GM06990 (cell line): ENCODE measurements around the gene ZNF592.

ENCODE experiments used
- DNase-seq: peaks from one replicate; pipeline ENCODE4 v3.0.0-alpha.2; 2011; ENCODE audit not compliant: insufficient read length; ENCODE audit errors: extremely low read depth
- H3K27me3 ChIP-seq: replicated peaks from 2 replicates; pipeline ENCODE4 v1.6.0; 2011; ENCODE audit warnings: low read length; ENCODE audit not compliant: control insufficient read depth, insufficient read depth
- H3K36me3 ChIP-seq: 2 replicates; pipeline ENCODE4 v1.5.1; 2011; ENCODE audit warnings: low read length; ENCODE audit not compliant: control insufficient read depth, insufficient read depth
- H3K4me3 ChIP-seq: replicated peaks from 2 replicates; pipeline ENCODE4 v1.5.1; 2011; ENCODE audit warnings: low read depth, mild to moderate bottlenecking, control low read depth, low read length
- TF ChIP-seq, protein P1 (sequence below): IDR thresholded peaks from 2 replicates; pipeline ENCODE4 v1.5.1; 2011; ENCODE audit warnings: low read length, control low read depth, mild to moderate bottlenecking, inconsistent platforms; ENCODE audit not compliant: insufficient read depth, poor library complexity, severe bottlenecking

The ZNF592 gene

DNA sequence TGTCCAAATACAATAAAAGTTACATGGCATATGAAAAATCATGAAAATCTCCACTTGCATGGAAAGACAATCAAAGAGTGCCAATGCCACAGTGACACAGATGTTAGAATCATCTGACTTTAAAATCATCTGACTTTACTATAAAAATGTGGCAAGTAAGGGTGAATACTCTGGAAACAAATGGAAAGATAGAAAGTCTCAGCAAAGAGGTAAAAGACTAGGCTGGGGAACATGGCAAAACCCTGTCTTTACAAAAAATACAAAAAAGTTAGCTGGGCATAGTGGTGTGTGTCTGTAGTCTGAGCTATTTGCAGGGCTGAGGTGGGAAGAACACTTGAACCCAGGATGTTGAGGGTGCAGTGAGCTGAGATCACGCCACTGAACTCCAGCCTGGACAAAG lies 97.9 kb downstream of the ZNF592 start:
- Histone ChIP-seq H3K27me3 (no peaks in the 10 kb centered on the region), H3K36me3 (no peaks in the 10 kb centered on the region), H3K4me3 (no peak overlapping the region)
- TF ChIP-seq, protein P1, sequence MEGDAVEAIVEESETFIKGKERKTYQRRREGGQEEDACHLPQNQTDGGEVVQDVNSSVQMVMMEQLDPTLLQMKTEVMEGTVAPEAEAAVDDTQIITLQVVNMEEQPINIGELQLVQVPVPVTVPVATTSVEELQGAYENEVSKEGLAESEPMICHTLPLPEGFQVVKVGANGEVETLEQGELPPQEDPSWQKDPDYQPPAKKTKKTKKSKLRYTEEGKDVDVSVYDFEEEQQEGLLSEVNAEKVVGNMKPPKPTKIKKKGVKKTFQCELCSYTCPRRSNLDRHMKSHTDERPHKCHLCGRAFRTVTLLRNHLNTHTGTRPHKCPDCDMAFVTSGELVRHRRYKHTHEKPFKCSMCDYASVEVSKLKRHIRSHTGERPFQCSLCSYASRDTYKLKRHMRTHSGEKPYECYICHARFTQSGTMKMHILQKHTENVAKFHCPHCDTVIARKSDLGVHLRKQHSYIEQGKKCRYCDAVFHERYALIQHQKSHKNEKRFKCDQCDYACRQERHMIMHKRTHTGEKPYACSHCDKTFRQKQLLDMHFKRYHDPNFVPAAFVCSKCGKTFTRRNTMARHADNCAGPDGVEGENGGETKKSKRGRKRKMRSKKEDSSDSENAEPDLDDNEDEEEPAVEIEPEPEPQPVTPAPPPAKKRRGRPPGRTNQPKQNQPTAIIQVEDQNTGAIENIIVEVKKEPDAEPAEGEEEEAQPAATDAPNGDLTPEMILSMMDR: no peak
- DNase-seq: no peak

DNA sequence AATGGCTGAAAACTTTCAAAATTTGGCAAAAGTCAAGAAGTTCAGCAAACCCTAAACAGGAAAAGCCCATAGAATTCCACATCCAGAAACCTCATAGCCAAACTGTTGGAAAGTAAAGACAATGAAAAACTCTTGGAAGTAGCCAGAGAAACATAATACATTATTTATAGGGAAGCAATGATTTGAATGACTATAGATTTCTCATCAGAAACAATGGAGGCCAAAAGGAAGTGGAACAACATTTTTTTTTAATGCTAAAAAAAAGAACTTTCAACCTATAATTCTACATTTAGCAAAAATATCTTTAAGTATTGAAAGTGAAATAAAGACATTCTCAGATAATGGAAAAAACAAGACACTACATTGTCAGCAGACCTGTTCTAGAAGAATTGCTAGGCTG lies 99.0 kb downstream of the ZNF592 start:
- TF ChIP-seq, protein P1: no peak
- Histone ChIP-seq H3K36me3 (no peaks in the 10 kb centered on the region), H3K4me3 (no peak overlapping the region), H3K27me3 (no peaks in the 10 kb centered on the region)
- no peak for DNase-seq

DNA sequence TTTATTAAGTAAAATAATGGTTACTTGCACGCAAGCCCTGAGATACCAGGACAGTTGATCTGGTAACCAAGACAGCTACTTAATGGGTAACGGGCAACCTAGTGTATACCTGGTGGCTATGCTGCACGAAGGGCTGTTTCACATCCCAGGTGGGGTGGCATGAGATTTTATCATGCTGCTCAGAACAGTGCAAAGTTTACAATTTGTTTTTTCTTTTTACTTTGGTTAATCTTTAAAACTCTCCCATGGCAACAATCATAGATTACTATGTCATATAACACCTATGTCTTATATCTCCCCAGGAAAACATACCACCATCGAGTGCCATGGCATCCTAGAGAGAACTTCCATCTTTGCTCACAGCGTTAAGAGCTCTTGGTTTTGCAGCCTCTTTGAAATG lies 103.8 kb downstream of the ZNF592 start:
- Histone ChIP-seq H3K36me3 (no peaks in the 10 kb centered on the region), H3K27me3 (no peaks in the 10 kb centered on the region; the same call in 1 of the 2 replicates), H3K4me3 (no peak overlapping the region)
- TF ChIP-seq, protein P1: no peak
- DNase-seq: no peak

DNA sequence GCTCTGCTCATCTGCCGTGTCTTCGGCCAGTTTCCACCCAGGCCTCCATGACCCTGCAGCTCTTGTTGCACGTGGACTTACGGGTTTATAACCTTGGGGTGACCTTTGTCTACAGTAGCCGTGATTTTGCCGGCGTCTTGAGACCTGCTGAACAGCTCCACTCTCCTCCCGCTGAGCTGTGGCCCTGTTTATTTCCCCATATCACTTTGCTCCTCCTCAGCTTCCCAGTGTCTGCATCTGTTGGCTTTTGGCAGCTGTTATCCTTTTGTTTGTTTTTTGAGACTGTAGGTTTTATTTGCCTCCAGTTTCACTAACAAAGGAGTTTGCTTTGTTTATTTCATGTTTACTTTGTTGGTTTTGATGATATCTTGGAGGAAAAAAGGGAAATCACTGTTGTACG lies 106.7 kb downstream of the ZNF592 start:
- no peaks in the 10 kb centered on the region; the same call in 1 of the 2 replicates for H3K27me3 ChIP-seq
- no peak for DNase-seq
- H3K4me3 ChIP-seq: no peak overlapping the region
- TF ChIP-seq, protein P1: no peak
- no peaks in the 10 kb centered on the region for H3K36me3 ChIP-seq

DNA sequence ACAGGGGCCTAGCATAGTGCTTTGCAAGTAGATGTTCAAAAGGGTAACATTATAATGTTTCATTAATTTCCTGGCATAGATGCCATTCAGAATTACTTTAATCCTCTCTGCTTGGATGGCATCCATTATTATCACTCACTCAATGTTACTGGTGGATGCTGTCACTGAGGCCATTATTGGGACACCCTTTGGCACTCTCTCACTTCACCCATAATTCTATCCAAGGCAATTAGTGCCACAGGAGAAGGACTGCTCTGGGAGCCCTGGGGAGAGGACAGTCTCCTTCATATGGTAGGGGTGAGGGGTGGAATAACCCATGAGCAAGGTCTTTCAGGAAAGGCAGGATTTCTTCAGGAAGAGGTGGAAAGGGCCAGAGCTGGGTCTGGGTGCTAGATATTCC lies 107.4 kb downstream of the ZNF592 start:
- no peak overlapping the region for H3K4me3 ChIP-seq
- TF ChIP-seq, protein P1: no peak
- DNase-seq: no peak
- no peaks in the 10 kb centered on the region; the same call in 1 of the 2 replicates for H3K27me3 ChIP-seq
- no peaks in the 10 kb centered on the region for H3K36me3 ChIP-seq
